ENCODE results near the gene DCTD.

GRCh38 chr4:182901337-182901736, 15.8 kb downstream of the DCTD start:
- TF ChIP-seq EZH2 (IDR thresholded peaks at IDR 0.05; ENCODE audit: insufficient read depth, poor library complexity, severe bottlenecking) (no peak), EZH2phosphoT487 (IDR thresholded peaks at IDR 0.05; ENCODE audit: insufficient read depth, low read depth) (no peak)
